Keratinocyte (primary cell): ENCODE results near the gene HECTD2. TPM values are rescaled to one million over a fixed set of nuclear protein-coding genes. Genes with fewer than 3 reads are reported as not detected.

Experiments
- DNase-seq: peaks from one replicate; pipeline ENCODE4 v3.0.0-alpha.2; 2011; ENCODE audit warnings: low read depth, missing footprints, low spot score
- FAIRE-seq: peaks from 2 replicates; lab custom pipeline; 2011; peaks lifted over from hg19 to GRCh38; lab: Jason Lieb, UNC
- H2AFZ ChIP-seq: 2 replicates; pipeline ENCODE4 v1.6.0; 2012; ENCODE audit warnings: low read length, control low read depth, inconsistent platforms; ENCODE audit not compliant: control insufficient read depth
- H3K27ac ChIP-seq: 2 replicates; pipeline ENCODE4 v1.5.1; 2011; ENCODE audit warnings: low read length; ENCODE audit not compliant: control insufficient read depth, insufficient read depth
- H3K27me3 ChIP-seq: 3 replicates; pipeline ENCODE4 v1.6.0; 2011; ENCODE audit warnings: low read length; ENCODE audit not compliant: control insufficient read depth, insufficient read depth; ENCODE audit errors: extremely low read depth
- H3K36me3 ChIP-seq, 2 experiments: 2 replicates in 1 of 2; 3 replicates in 1 of 2; pipeline ENCODE4 v1.5.1; 2011; ENCODE audit warnings: low read length in 2 of 2, mild to moderate bottlenecking in 1 of 2; ENCODE audit not compliant: control insufficient read depth in 2 of 2, insufficient read depth in 2 of 2; ENCODE audit errors: extremely low read depth in 1 of 2
- H3K4me1 ChIP-seq: 3 replicates; pipeline ENCODE4 v1.5.1; 2011; ENCODE audit warnings: low read length; ENCODE audit not compliant: control insufficient read depth, insufficient read depth; ENCODE audit errors: extremely low read depth
- H3K4me2 ChIP-seq: 3 replicates; pipeline ENCODE4 v1.6.0; 2011; ENCODE audit warnings: low read depth, low read length; ENCODE audit not compliant: control insufficient read depth, insufficient read depth; ENCODE audit errors: extremely low read depth
- H3K4me3 ChIP-seq, 3 experiments: fragments of 200-600 bp in 1 of 3; sonication (generic) in 1 of 3; 2 replicates in 2 of 3; 3 replicates in 1 of 3; pipeline ENCODE4 v1.5.1; 2011 to 2016; ENCODE audit warnings: low read length in 3 of 3, mild to moderate bottlenecking in 3 of 3, control low read depth in 2 of 3, inconsistent platforms in 1 of 3, low read depth in 1 of 3, mixed read lengths in 1 of 3, mixed run types in 1 of 3, moderate library complexity in 1 of 3; ENCODE audit not compliant: control insufficient read depth in 2 of 3, insufficient read depth in 2 of 3; ENCODE audit errors: extremely low read depth in 1 of 3
- H3K79me2 ChIP-seq: 2 replicates; pipeline ENCODE4 v1.6.0; 2012; ENCODE audit warnings: low read length; ENCODE audit not compliant: control insufficient read depth, insufficient read depth
- H3K9ac ChIP-seq: 3 replicates; pipeline ENCODE4 v1.6.0; 2011; ENCODE audit warnings: low read length; ENCODE audit not compliant: control insufficient read depth, insufficient read depth; ENCODE audit errors: extremely low read depth
- H3K9me1 ChIP-seq: 3 replicates; pipeline ENCODE4 v1.6.0; 2011; ENCODE audit warnings: low read length; ENCODE audit not compliant: control insufficient read depth, insufficient read depth; ENCODE audit errors: extremely low read depth
- H3K9me3 ChIP-seq: 2 replicates; pipeline ENCODE4 v1.5.1; 2012; ENCODE audit warnings: low read depth, low read length; ENCODE audit not compliant: control insufficient read depth
- H4K20me1 ChIP-seq: 3 replicates; pipeline ENCODE4 v1.6.0; 2011; ENCODE audit warnings: low read length; ENCODE audit not compliant: control insufficient read depth, insufficient read depth; ENCODE audit errors: extremely low read depth
- CTCF ChIP-seq, 3 experiments: IDR thresholded peaks in 1 of 3; conservative IDR thresholded peaks in 1 of 3; optimal IDR thresholded peaks in 1 of 3; 2 replicates in 2 of 3; 3 replicates in 1 of 3; pipeline versions ENCODE3 to v1.5.1; 2011; ENCODE audit warnings: low read length in 3 of 3, mild to moderate bottlenecking in 3 of 3, moderate library complexity in 2 of 3, control low read depth in 1 of 3, inconsistent platforms in 1 of 3; ENCODE audit not compliant: insufficient read depth in 2 of 3; ENCODE audit errors: extremely low read depth in 1 of 3
- EZH2 ChIP-seq: IDR thresholded peaks from one replicate; pipeline ENCODE4 v1.6.1; 2012; ENCODE audit warnings: inconsistent platforms, mild to moderate bottlenecking, low read length, moderate library complexity
- dilution Hi-C: fragments of 300-500 bp; cut with MboI; formaldehyde crosslinking; loops from one replicate; pipeline ENCODE4 v1.7.0; 2020; ENCODE audit warnings: low sequenced_read_pairs; ENCODE audit not compliant: extremely low pct_ligation_motif_present
- polyA plus RNA-seq, 5 experiments: library from polyadenylated mRNA; depleted of rRNA in 3 of 5; stranded (reverse) in 3 of 5; stranded (forward) in 1 of 5; unstranded in 1 of 5; fragments of >200 nt; gene quantifications; 1 replicate in 1 of 5; 2 replicates in 3 of 5; 3 replicates in 1 of 5; pipeline versions ENCODE4 v1.2.1 to v1.2.3, GENCODE V29; 2011 to 2012; ENCODE audit warnings: missing spikeins in 2 of 5, low read depth in 1 of 5, low replicate concordance in 1 of 5

Gene HECTD2
- polyA plus RNA-seq, 1 donor (not counting 4 experiments of a cell fraction or from before 2014, with no cell fraction given) = 2.2 TPM

- Histone ChIP-seq H3K36me3 (no peaks in the 10 kb centered on the region), H3K9me3 (no peaks in the 10 kb centered on the region), H2AFZ (no peak overlapping the region), H3K4me1 (no peaks in the 10 kb centered on the region), H3K4me2 (no peak overlapping the region), H3K79me2 (no peaks in the 10 kb centered on the region), H3K27me3 (no peaks in the 10 kb centered on the region), H3K27ac (no peak overlapping the region), H3K4me3 (no peak overlapping the region), H3K9ac (no peak overlapping the region), H4K20me1 (no peaks in the 10 kb centered on the region), H3K9me1 (no peaks in the 10 kb centered on the region)
- FAIRE-seq (no peak), DNase-seq (no peak)
- dilution Hi-C loops = no loop called here
- TF ChIP-seq EZH2 = no peak
- no peak for TF ChIP-seq CTCF (optimal IDR thresholded peaks at IDR 0.05 in 1 of 3, IDR thresholded peaks at IDR 0.05 in 1 of 3, conservative IDR thresholded peaks at IDR 0.05 in 1 of 3; ENCODE audit: extremely low read depth in 1 of 3, insufficient read depth in 2 of 3, low read length in 3 of 3)
These were observed 85.3 kb downstream of the HECTD2 start for GRCh38 chr10:91495402-91495801.

- H3K4me2 ChIP-seq = no peak overlapping the region
- no peaks in the 10 kb centered on the region for H3K9me1 ChIP-seq
- H3K9me3 ChIP-seq = no peaks in the 10 kb centered on the region
- no peaks in the 10 kb centered on the region for H3K4me1 ChIP-seq
- H4K20me1 ChIP-seq = no peaks in the 10 kb centered on the region
- peak; percentile 29 for FAIRE-seq
- no peaks in the 10 kb centered on the region for H3K36me3 ChIP-seq
- TF ChIP-seq EZH2 (no peak), CTCF (optimal IDR thresholded peaks at IDR 0.05 in 1 of 3, IDR thresholded peaks at IDR 0.05 in 1 of 3, conservative IDR thresholded peaks at IDR 0.05 in 1 of 3; ENCODE audit: extremely low read depth in 1 of 3, insufficient read depth in 2 of 3, low read length in 3 of 3) (no peak)
- H3K4me3 ChIP-seq = no peak overlapping the region
- no peak overlapping the region for H2AFZ ChIP-seq
- no peaks in the 10 kb centered on the region for H3K27me3 ChIP-seq
- H3K9ac ChIP-seq = no peak overlapping the region
- dilution Hi-C loops = no loop called here
- no peak for DNase-seq
- no peak overlapping the region for H3K27ac ChIP-seq
- H3K79me2 ChIP-seq = no peaks in the 10 kb centered on the region
These were observed 85.9 kb downstream of the HECTD2 start for GRCh38 chr10:91496016-91496415.
